ENCODE data around the gene EFNA3.

- TF ChIP-seq EZH2 (IDR thresholded peaks at IDR 0.05; ENCODE audit: borderline replicate concordance, low read length) (no peak), CTCF (conservative IDR thresholded peaks at IDR 0.05 in 1 of 2, IDR thresholded peaks at IDR 0.05 in 1 of 2; ENCODE audit: extremely low read depth in 1 of 2, insufficient read depth in 1 of 2, low read depth in 1 of 2, low read length in 2 of 2) (no peak)
Observed at GRCh38 chr1:155042789-155043188, 35.8 kb upstream of the EFNA3 start.

Measured in mammary epithelial cell (primary cell).